ENCODE measurements around the gene HTR2C. TPM values are rescaled to one million over a fixed set of nuclear protein-coding genes. Genes with fewer than 3 reads are reported as not detected.
"Not testable (repeated sequence)": the region's sequence is repeated elsewhere in the genome, so short reads cannot be mapped to it uniquely, and the experiment has no call there.

HTR2C gene
- total RNA-seq: not detected

GRCh38 chrX:114583646-114584374 is at the start of gene HTR2C:
Gene HTR2C, plus strand, starts transcription at chrX:114584086. Its CDS starts 142,851 bp downstream, at chrX:114726937.
- Mint-ChIP-seq H3K4me1 (ENCODE audit: low read depth) (no peaks in the 10 kb centered on the region), H3K27ac (no peak within 1 kb of the TSS), H3K9me3 (peaks cover 3% of the 10 kb centered on the region in 2 donors), H3K27me3 (ENCODE audit: low read depth) (peaks cover 71% of the 10 kb centered on the region), H3K4me3 (no peak within 1 kb of the TSS), H3K36me3 (ENCODE audit: insufficient read depth in 2 of 2) (peaks cover 3 to 4% of the 10 kb centered on the region in 2 donors)
- ATAC-seq (replicated peaks in 1 of 2) (no peak), DNase-seq (no peak)

GRCh38 chrX:114580336-114580735 is 3.5 kb upstream of the HTR2C start:
- no peaks in the 10 kb centered on the region for H3K4me1 Mint-ChIP-seq (ENCODE audit: low read depth)
- no peak for ATAC-seq (replicated peaks in 1 of 2)
- peaks cover 3% of the 10 kb centered on the region in 2 donors for H3K9me3 Mint-ChIP-seq
- no peak for DNase-seq
- peaks cover 3 to 4% of the 10 kb centered on the region in 2 donors for H3K36me3 Mint-ChIP-seq (ENCODE audit: insufficient read depth in 2 of 2)
- no peak overlapping the region for H3K4me3 Mint-ChIP-seq
- peaks cover 66% of the 10 kb centered on the region for H3K27me3 Mint-ChIP-seq (ENCODE audit: low read depth)
- H3K27ac Mint-ChIP-seq: no peak overlapping the region

- H3K9me3 Mint-ChIP-seq: peaks cover 3% of the 10 kb centered on the region in 2 donors
- ATAC-seq (replicated peaks in 1 of 2): no peak
Measured at GRCh38 chrX:114581528-114582263, 2.2 kb upstream of the HTR2C start.

GRCh38 chrX:114582264-114582632 is 1.6 kb upstream of the HTR2C start:
- H3K36me3 Mint-ChIP-seq (ENCODE audit: insufficient read depth in 2 of 2): peaks cover 3 to 4% of the 10 kb centered on the region in 2 donors
- peaks cover 70% of the 10 kb centered on the region for H3K27me3 Mint-ChIP-seq (ENCODE audit: low read depth)
- H3K4me1 Mint-ChIP-seq (ENCODE audit: low read depth): no peaks in the 10 kb centered on the region
- DNase-seq (no peak), ATAC-seq (replicated peaks in 1 of 2) (no peak)
- peaks cover 3% of the 10 kb centered on the region in 2 donors for H3K9me3 Mint-ChIP-seq
- H3K4me3 Mint-ChIP-seq: no peak overlapping the region
- H3K27ac Mint-ChIP-seq: no peak overlapping the region

More at GRCh38 chrX:114581528-114582263, 2.2 kb upstream of the HTR2C start:
- Mint-ChIP-seq H3K4me3 (no peak overlapping the region), H3K36me3 (ENCODE audit: insufficient read depth in 2 of 2) (peaks cover 3 to 4% of the 10 kb centered on the region in 2 donors), H3K4me1 (ENCODE audit: low read depth) (no peaks in the 10 kb centered on the region), H3K27ac (no peak overlapping the region), H3K27me3 (ENCODE audit: low read depth) (peaks cover 74% of the 10 kb centered on the region)
- no peak for DNase-seq

GRCh38 chrX:114582698-114583395 is 1.0 kb upstream of the HTR2C start:
- Mint-ChIP-seq H3K4me1 (ENCODE audit: low read depth) (no peaks in the 10 kb centered on the region), H3K36me3 (ENCODE audit: insufficient read depth in 2 of 2) (peaks cover 3 to 4% of the 10 kb centered on the region in 2 donors), H3K4me3 (no peak overlapping the region), H3K27ac (no peak overlapping the region), H3K9me3 (peaks cover 3% of the 10 kb centered on the region in 2 donors), H3K27me3 (ENCODE audit: low read depth) (peaks cover 70% of the 10 kb centered on the region)
- DNase-seq: no peak
- ATAC-seq (replicated peaks in 1 of 2): no peak

GRCh38 chrX:114584375-114584943 is 573 bp downstream of the HTR2C start:
- H3K36me3 Mint-ChIP-seq (ENCODE audit: insufficient read depth in 2 of 2): peaks cover 3 to 4% of the 10 kb centered on the region in 2 donors
- H3K27ac Mint-ChIP-seq: no peak overlapping the region
- peaks cover 3% of the 10 kb centered on the region in 2 donors for H3K9me3 Mint-ChIP-seq
- no peak for ATAC-seq (replicated peaks in 1 of 2)
- no peak for DNase-seq
- H3K4me3 Mint-ChIP-seq: no peak overlapping the region
- H3K4me1 Mint-ChIP-seq (ENCODE audit: low read depth): no peaks in the 10 kb centered on the region
- H3K27me3 Mint-ChIP-seq (ENCODE audit: low read depth): peaks cover 64% of the 10 kb centered on the region

- DNase-seq (no peak), ATAC-seq (replicated peaks in 1 of 2) (no peak)
- H3K27ac Mint-ChIP-seq: no peak overlapping the region
- no peak overlapping the region for H3K4me3 Mint-ChIP-seq
- H3K4me1 Mint-ChIP-seq (ENCODE audit: low read depth): no peaks in the 10 kb centered on the region
- peaks cover 57% of the 10 kb centered on the region for H3K27me3 Mint-ChIP-seq (ENCODE audit: low read depth)
- peaks cover 3 to 4% of the 10 kb centered on the region in 2 donors for H3K36me3 Mint-ChIP-seq (ENCODE audit: insufficient read depth in 2 of 2)
- H3K9me3 Mint-ChIP-seq: peaks cover 3% of the 10 kb centered on the region in 2 donors
Measured at GRCh38 chrX:114584983-114585842, 1.3 kb downstream of the HTR2C start.

- no peak overlapping the region for H3K4me3 Mint-ChIP-seq
- no peaks in the 10 kb centered on the region for H3K9me3 Mint-ChIP-seq
- DNase-seq (no peak), ATAC-seq (replicated peaks in 1 of 2) (no peak)
- peaks cover 15% of the 10 kb centered on the region for H3K27me3 Mint-ChIP-seq (ENCODE audit: low read depth)
- no peaks in the 10 kb centered on the region for H3K4me1 Mint-ChIP-seq (ENCODE audit: low read depth)
- H3K36me3 Mint-ChIP-seq (ENCODE audit: insufficient read depth in 2 of 2): no peaks in the 10 kb centered on the region
- H3K27ac Mint-ChIP-seq: no peak overlapping the region
Measured at GRCh38 chrX:114591121-114591520, 7.2 kb downstream of the HTR2C start.

GRCh38 chrX:114599305-114599704 is 15.4 kb downstream of the HTR2C start:
- Mint-ChIP-seq H3K4me3 (no peak overlapping the region), H3K27me3 (ENCODE audit: low read depth) (peaks cover 19% of the 10 kb centered on the region), H3K4me1 (ENCODE audit: low read depth) (no peaks in the 10 kb centered on the region), H3K27ac (no peak overlapping the region), H3K36me3 (ENCODE audit: insufficient read depth in 2 of 2) (no peaks in the 10 kb centered on the region), H3K9me3 (no peaks in the 10 kb centered on the region)
- DNase-seq: no peak
- no peak for ATAC-seq (replicated peaks in 1 of 2)

GRCh38 chrX:114599911-114600310 is 16.0 kb downstream of the HTR2C start:
- Mint-ChIP-seq H3K9me3 (no peaks in the 10 kb centered on the region), H3K27me3 (ENCODE audit: low read depth) (peaks cover 19% of the 10 kb centered on the region), H3K4me1 (ENCODE audit: low read depth) (no peaks in the 10 kb centered on the region), H3K36me3 (ENCODE audit: insufficient read depth in 2 of 2) (no peaks in the 10 kb centered on the region), H3K27ac (no peak overlapping the region), H3K4me3 (no peak overlapping the region)
- no peak for ATAC-seq (replicated peaks in 1 of 2)
- no peak for DNase-seq

GRCh38 chrX:114606619-114607018 is 22.7 kb downstream of the HTR2C start:
- not testable (repeated sequence) for H3K9me3 Mint-ChIP-seq; ATAC-seq (replicated peaks in 1 of 2)

GRCh38 chrX:114611018-114611619 is 27.2 kb downstream of the HTR2C start:
- no peaks in the 10 kb centered on the region for H3K36me3 Mint-ChIP-seq (ENCODE audit: insufficient read depth in 2 of 2)
- no peak overlapping the region for H3K4me3 Mint-ChIP-seq
- H3K27ac Mint-ChIP-seq: no peak overlapping the region
- no peaks in the 10 kb centered on the region for H3K4me1 Mint-ChIP-seq (ENCODE audit: low read depth)
- ATAC-seq (replicated peaks in 1 of 2) (no peak), DNase-seq (peak; percentile 2 to 12)
- no peaks in the 10 kb centered on the region for H3K9me3 Mint-ChIP-seq
- H3K27me3 Mint-ChIP-seq (ENCODE audit: low read depth): peaks cover 5% of the 10 kb centered on the region

More at GRCh38 chrX:114606619-114607018, 22.7 kb downstream of the HTR2C start:
- H3K27ac Mint-ChIP-seq; DNase-seq; H3K4me3 Mint-ChIP-seq; H3K27me3 Mint-ChIP-seq (ENCODE audit: low read depth); H3K36me3 Mint-ChIP-seq (ENCODE audit: insufficient read depth in 2 of 2); H3K4me1 Mint-ChIP-seq (ENCODE audit: low read depth): not testable (repeated sequence)

All from activated T-cell treated with anti-CD3 and anti-CD28 coated beads, Interleukin-2, amount 50 U/mL, for 72 hours (primary cell).